ENCODE data around the gene RGL3.
"Not testable (repeated sequence)": the region's sequence is repeated elsewhere in the genome, so short reads cannot be mapped to it uniquely, and the experiment has no call there.

RGL3 gene, protein sequence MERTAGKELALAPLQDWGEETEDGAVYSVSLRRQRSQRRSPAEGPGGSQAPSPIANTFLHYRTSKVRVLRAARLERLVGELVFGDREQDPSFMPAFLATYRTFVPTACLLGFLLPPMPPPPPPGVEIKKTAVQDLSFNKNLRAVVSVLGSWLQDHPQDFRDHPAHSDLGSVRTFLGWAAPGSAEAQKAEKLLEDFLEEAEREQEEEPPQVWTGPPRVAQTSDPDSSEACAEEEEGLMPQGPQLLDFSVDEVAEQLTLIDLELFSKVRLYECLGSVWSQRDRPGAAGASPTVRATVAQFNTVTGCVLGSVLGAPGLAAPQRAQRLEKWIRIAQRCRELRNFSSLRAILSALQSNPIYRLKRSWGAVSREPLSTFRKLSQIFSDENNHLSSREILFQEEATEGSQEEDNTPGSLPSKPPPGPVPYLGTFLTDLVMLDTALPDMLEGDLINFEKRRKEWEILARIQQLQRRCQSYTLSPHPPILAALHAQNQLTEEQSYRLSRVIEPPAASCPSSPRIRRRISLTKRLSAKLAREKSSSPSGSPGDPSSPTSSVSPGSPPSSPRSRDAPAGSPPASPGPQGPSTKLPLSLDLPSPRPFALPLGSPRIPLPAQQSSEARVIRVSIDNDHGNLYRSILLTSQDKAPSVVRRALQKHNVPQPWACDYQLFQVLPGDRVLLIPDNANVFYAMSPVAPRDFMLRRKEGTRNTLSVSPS

DNA sequence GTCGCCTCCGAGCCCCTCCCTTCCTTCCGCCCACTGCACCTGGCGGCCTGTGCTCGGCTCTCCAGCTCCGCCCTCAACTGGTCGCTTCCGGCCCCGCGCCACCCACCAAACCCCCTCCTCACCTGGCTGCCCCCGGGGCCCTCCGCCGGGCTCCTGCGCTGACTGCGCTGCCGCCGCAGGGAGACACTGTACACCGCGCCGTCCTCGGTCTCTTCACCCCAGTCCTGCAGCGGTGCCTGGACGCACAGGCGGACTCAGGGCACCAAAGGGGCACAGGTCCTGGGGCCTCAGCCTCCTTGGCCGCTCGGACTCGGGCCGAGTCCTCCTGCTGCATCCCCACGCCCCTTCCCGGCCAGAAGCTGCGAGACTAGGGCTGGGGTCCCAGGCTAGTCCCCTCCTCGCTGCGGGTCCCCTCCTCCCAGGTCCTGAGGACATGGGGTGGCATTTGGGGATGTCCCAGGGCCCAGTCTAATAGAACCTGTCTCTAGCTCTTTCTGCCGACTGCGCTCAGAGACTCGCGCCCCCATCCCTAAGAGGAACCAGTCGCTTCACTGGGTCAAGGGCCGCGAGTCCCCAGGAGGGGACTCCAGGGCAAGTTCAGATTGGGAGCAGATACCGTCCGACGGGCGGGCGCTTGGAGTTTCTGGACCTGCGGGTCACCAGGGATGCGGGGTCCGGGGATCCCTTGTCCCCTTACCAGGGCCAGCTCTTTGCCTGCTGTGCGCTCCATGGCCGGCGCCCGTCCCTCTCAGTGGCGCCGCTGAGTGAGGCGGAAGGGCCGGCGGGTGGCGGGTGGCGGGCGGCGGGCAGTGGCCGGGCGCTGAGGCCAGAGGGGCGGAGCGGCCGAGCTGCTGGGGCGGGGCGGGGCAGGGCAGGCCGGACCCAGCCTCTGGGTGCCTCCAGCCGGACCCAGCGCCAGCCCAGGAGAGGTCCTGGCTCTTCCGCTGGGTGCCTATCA, at the start of gene RGL3:
Gene RGL3, minus strand, starts transcription at position 766 of the 958 bp plus-strand sequence. Its CDS starts 36 bp downstream, at position 730.
- no peak within 1 kb of the TSS for H3K4me3 ChIP-seq (ENCODE audit: low read depth, low read length)
- TF ChIP-seq, protein P1, sequence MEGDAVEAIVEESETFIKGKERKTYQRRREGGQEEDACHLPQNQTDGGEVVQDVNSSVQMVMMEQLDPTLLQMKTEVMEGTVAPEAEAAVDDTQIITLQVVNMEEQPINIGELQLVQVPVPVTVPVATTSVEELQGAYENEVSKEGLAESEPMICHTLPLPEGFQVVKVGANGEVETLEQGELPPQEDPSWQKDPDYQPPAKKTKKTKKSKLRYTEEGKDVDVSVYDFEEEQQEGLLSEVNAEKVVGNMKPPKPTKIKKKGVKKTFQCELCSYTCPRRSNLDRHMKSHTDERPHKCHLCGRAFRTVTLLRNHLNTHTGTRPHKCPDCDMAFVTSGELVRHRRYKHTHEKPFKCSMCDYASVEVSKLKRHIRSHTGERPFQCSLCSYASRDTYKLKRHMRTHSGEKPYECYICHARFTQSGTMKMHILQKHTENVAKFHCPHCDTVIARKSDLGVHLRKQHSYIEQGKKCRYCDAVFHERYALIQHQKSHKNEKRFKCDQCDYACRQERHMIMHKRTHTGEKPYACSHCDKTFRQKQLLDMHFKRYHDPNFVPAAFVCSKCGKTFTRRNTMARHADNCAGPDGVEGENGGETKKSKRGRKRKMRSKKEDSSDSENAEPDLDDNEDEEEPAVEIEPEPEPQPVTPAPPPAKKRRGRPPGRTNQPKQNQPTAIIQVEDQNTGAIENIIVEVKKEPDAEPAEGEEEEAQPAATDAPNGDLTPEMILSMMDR (IDR thresholded peaks at IDR 0.05; ENCODE audit: borderline replicate concordance, insufficient read depth, low read depth, low read length) = no peak

DNA sequence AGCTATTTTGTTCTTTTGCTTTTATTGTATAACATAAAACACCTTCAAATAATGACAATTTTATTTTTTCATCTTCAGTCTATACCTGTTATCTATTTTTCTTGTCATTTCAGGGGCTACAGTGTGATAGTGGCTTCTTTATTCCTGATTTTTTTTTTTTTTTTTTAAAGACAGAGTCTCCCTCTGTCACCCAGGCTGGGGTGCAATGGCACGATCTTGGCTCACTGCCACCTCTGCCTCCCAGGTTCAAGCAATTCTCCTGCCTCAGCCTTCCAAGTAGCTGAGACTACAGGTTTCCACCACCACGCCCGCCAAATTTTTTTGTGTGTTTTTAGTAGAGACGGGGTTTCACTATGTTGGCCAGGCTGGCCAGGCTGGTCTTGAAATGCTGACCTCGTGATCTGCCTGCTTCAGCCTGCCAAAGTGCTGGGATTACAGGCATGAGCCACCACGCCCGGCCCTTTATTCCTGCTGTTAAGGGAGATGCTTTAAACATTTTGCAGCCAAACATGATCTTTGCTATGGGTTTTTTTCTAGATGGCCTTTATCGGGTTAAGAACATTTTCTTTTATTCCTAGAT, 49.2 kb upstream of the RGL3 start:
- H3K4me3 ChIP-seq (ENCODE audit: low read depth, low read length) = not testable (repeated sequence)

DNA sequence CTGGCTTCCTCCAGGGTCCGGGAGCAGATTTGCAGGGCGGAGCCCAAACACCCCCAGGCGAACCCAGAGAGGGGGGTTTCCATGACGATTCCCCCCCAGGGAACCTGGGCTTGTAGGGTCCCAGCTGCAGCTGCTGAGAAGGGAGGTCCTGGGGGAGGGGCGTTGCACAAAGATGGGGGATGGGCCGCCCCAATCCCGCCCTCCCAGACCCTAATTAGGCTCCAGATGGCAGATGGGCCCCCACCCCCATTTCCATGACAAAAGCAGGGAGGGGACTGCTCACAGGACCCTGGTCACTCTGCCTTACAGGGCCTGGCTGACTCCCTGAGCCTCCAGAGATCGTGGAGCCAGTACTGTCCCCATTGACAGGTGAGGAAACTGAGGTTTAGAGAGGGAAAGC, 46.5 kb upstream of the RGL3 start:
- TF ChIP-seq, protein P1 (IDR thresholded peaks at IDR 0.05; ENCODE audit: borderline replicate concordance, insufficient read depth, low read depth, low read length) = no peak

DNA sequence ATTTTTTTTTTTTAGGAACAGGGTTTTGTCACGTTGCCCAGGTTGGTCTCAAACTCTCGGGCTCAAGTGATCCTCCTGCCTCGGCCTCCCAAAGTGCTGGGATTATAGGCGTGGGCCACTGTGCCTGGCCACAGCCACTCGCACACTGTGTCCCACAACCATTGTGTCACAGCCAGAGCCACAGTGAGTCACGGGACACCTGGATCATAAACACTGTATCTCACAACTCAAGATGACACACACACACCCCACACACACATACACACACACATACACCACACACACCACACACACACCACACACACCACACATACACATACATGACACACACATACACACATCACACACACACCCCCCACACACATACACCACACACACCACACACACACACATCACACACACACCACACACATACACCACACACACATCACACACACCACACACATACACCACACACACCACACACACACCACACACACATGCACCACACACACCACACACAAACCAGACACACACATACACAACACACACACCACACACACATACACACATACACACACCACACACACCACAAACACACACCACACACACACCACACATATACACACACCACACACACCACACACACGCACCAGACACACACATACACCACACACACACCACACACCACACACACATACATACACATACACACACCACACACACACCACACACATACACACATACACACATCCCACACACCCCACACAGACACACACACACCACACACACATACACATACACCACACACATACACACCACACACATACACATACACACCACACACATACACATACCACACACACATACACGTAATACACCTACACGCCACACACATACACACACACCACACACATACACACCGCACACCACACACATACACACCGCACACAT, 45.5 kb upstream of the RGL3 start:
- no peak overlapping the region for H3K4me3 ChIP-seq (ENCODE audit: low read depth, low read length)
- TF ChIP-seq, protein P1 (IDR thresholded peaks at IDR 0.05; ENCODE audit: borderline replicate concordance, insufficient read depth, low read depth, low read length) = no peak

More for the DNA sequence above, 46.5 kb upstream of the RGL3 start:
- H3K4me3 ChIP-seq (ENCODE audit: low read depth, low read length) = no peak overlapping the region

DNA sequence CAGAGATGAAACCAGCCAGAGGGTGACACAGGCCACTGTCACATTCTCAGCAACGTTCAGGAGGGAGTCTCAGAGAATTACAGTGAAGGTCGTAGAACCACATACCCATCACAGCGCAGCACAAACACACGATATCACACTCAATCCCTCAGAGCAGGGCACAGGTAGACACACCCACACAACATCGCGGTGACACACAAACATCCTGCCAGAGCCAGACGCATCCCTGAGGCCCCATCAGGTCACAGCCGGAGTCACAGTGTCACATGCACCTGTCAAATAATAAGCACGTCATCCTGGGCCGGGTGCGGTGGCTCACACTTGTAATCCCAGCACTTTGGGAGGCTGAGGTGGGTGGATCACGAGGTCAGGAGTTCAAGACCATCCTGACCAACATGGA, 44.3 kb upstream of the RGL3 start:
- TF ChIP-seq, protein P1 (IDR thresholded peaks at IDR 0.05; ENCODE audit: borderline replicate concordance, insufficient read depth, low read depth, low read length) = no peak
- H3K4me3 ChIP-seq (ENCODE audit: low read depth, low read length) = no peak overlapping the region

DNA sequence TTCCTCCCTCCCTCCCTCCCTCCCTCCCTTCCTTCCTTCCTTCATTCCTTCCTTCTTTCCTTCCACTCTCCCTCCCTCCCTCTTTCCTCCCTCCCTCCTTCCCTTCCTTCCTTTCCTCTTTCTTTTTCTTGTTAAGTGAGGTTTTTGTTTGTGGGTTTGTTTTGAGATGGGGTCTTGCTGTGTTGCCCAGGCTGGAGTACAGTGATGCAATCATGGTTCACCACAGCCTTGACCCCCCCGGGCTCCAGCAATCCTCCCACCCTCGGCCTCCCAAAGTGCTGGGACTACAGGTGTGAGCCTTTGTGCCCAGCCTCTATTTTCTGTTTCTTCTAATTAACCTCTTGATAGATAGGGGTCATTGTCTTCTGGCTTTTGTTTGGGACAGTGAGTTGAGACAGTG, 42.3 kb upstream of the RGL3 start:
- no peak overlapping the region for H3K4me3 ChIP-seq (ENCODE audit: low read depth, low read length)
- TF ChIP-seq, protein P1 (IDR thresholded peaks at IDR 0.05; ENCODE audit: borderline replicate concordance, insufficient read depth, low read depth, low read length) = no peak

Measured in GM12875 (cell line).